ENCODE measurements around the gene DLK1.

DNA sequence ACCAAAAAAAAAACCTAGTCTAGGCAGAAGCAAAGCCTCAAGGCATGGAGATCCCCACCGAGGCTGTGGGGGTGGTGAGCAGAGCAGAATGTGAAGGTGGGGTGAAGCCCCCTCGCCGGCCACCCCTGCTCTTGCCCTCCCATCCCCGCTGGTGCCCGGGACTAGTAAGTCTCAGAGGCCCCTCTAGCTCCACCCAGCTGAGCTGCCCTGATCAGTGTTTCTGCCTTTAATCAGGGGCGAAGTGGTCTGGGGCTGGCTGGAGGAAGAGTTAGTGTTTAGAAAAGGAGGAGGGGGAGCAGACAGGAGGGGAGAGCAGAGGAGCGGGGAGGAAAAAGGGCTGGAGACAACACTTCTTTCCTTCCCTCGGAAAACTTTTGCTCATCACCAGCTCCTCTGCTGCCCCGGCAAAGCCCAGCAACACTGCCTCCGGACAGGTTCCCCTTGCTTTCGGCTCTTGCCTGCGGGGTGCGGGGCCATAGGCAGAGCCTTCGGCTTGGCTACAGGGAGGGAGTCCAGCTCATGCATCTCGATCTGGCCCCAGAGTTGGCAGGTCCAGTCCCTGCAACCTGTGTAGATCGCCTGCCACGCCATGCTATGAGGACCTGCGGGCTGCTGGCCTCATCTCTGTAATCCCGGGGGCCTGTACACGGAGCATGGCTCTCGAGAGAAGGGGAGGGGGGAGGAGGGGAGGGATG, 3.4 kb upstream of the DLK1 start:
- TF ChIP-seq, protein P1, sequence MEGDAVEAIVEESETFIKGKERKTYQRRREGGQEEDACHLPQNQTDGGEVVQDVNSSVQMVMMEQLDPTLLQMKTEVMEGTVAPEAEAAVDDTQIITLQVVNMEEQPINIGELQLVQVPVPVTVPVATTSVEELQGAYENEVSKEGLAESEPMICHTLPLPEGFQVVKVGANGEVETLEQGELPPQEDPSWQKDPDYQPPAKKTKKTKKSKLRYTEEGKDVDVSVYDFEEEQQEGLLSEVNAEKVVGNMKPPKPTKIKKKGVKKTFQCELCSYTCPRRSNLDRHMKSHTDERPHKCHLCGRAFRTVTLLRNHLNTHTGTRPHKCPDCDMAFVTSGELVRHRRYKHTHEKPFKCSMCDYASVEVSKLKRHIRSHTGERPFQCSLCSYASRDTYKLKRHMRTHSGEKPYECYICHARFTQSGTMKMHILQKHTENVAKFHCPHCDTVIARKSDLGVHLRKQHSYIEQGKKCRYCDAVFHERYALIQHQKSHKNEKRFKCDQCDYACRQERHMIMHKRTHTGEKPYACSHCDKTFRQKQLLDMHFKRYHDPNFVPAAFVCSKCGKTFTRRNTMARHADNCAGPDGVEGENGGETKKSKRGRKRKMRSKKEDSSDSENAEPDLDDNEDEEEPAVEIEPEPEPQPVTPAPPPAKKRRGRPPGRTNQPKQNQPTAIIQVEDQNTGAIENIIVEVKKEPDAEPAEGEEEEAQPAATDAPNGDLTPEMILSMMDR (IDR thresholded peaks at IDR 0.05), result no peak
- TF ChIP-seq POLR2A (IDR thresholded peaks at IDR 0.05), result no peak

Data from vagina (tissue), 2 donors.